ENCODE data around the gene DFFA. TPM values are rescaled to one million over a fixed set of nuclear protein-coding genes. Genes with fewer than 3 reads are reported as not detected.

Gene DFFA
- total RNA-seq, 1 experiment from 2014 or later = 45.2 TPM

GRCh38 chr1:10515301-10515975 lies 43.1 kb upstream of the DFFA start:
- Mint-ChIP-seq H3K9me3 (ENCODE audit: low read depth, unreplicated experiment) (no peaks in the 10 kb centered on the region), H3K27me3 (ENCODE audit: unreplicated experiment) (no peaks in the 10 kb centered on the region), H3K4me3 (ENCODE audit: low read depth, unreplicated experiment) (no peak overlapping the region), H3K4me1 (ENCODE audit: low read depth, unreplicated experiment) (peaks cover 23% of the 10 kb centered on the region), H3K27ac (ENCODE audit: unreplicated experiment) (no peak overlapping the region), H3K36me3 (ENCODE audit: insufficient read depth, unreplicated experiment) (peaks cover 5% of the 10 kb centered on the region)
- DNase-seq = no peak
- BruUV-seq (replicated peaks) = no TSS peak
- CTCF ChIA-PET = no interaction called here
- no peak for TF ChIP-seq CTCF (IDR thresholded peaks at IDR 0.05; ENCODE audit: unreplicated experiment)
- intact Hi-C loops (cut with micrococcal nuclease; ENCODE audit: unreplicated experiment) = loop anchor here (10.0 kb wide), 1 partner anchor 279 kb away; the partner anchor contains the start of gene CASZ1

DNA sequence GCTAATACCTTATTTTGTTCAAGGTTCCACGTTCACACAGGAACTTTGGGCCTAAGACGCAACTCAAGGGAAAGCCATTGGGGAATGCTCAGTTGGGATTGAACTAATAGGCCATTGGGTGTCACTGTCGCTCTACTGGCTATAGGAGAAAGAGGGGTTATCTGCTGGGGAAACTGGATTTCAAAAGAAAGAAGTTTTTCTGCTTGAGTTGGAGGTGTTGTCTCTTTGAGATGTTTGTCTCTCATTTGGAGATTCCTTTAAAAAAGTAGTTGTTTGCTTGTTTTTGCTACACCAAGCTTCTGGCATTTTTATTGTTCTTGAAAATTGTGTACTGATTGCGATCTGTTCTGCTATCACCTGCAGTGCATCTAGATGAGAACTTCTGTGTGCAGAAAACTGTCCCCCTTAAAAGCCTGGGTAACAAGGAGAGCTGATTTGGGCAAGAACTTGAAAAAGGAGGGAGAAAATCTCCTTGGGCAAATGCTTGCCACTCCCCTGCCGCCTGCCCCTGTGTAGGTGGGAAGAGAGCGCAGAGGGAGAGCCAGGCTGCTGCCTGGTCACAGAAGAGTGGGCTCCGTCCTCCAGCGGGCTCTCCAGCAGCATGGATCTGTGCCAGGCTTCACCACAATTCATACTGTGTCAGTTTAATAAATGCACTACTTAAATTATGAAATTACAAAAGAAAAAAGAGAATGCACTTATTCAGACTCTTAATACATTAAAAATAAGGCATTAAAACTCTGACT lies 42.3 kb upstream of the DFFA start:
- intact Hi-C loops (cut with micrococcal nuclease; ENCODE audit: unreplicated experiment) = loop anchor here (10.0 kb wide), 1 partner anchor 280 kb away; the partner anchor contains the start of gene CASZ1
- Mint-ChIP-seq H3K4me3 (ENCODE audit: low read depth, unreplicated experiment) (no peak overlapping the region), H3K4me1 (ENCODE audit: low read depth, unreplicated experiment) (peaks cover 30% of the 10 kb centered on the region), H3K36me3 (ENCODE audit: insufficient read depth, unreplicated experiment) (peaks cover 5% of the 10 kb centered on the region), H3K9me3 (ENCODE audit: low read depth, unreplicated experiment) (no peaks in the 10 kb centered on the region), H3K27me3 (ENCODE audit: unreplicated experiment) (no peaks in the 10 kb centered on the region), H3K27ac (ENCODE audit: unreplicated experiment) (no peak overlapping the region)
- DNase-seq = no peak
- BruUV-seq (replicated peaks) = no TSS peak
- no peak for TF ChIP-seq CTCF (IDR thresholded peaks at IDR 0.05; ENCODE audit: unreplicated experiment)
- CTCF ChIA-PET = no interaction called here

GRCh38 chr1:10513199-10513598 lies 40.9 kb upstream of the DFFA start:
- H3K27ac Mint-ChIP-seq (ENCODE audit: unreplicated experiment) = no peak overlapping the region
- no peak for DNase-seq
- H3K9me3 Mint-ChIP-seq (ENCODE audit: low read depth, unreplicated experiment) = no peaks in the 10 kb centered on the region
- CTCF ChIA-PET = interaction anchor here (0.7 kb wide), 3 partner anchors 15 to 356 kb away, joined by 3 read pairs; no protein-coding TSS in a partner anchor
- no TSS peak for BruUV-seq (replicated peaks)
- H3K4me1 Mint-ChIP-seq (ENCODE audit: low read depth, unreplicated experiment) = peaks cover 30% of the 10 kb centered on the region
- no peak for TF ChIP-seq CTCF (IDR thresholded peaks at IDR 0.05; ENCODE audit: unreplicated experiment)
- peaks cover 5% of the 10 kb centered on the region for H3K36me3 Mint-ChIP-seq (ENCODE audit: insufficient read depth, unreplicated experiment)
- H3K27me3 Mint-ChIP-seq (ENCODE audit: unreplicated experiment) = no peaks in the 10 kb centered on the region
- intact Hi-C loops (cut with micrococcal nuclease; ENCODE audit: unreplicated experiment) = loop anchor here (10.0 kb wide), 1 partner anchor 282 kb away; the partner anchor contains the start of gene CASZ1
- H3K4me3 Mint-ChIP-seq (ENCODE audit: low read depth, unreplicated experiment) = no peak overlapping the region

- DNase-seq = no peak
- Mint-ChIP-seq H3K9me3 (ENCODE audit: low read depth, unreplicated experiment) (no peaks in the 10 kb centered on the region), H3K4me1 (ENCODE audit: low read depth, unreplicated experiment) (peaks cover 19% of the 10 kb centered on the region), H3K4me3 (ENCODE audit: low read depth, unreplicated experiment) (no peak overlapping the region), H3K36me3 (ENCODE audit: insufficient read depth, unreplicated experiment) (peaks cover 5% of the 10 kb centered on the region), H3K27ac (ENCODE audit: unreplicated experiment) (no peak overlapping the region), H3K27me3 (ENCODE audit: unreplicated experiment) (no peaks in the 10 kb centered on the region)
- BruUV-seq (replicated peaks) = no TSS peak
- TF ChIP-seq CTCF (IDR thresholded peaks at IDR 0.05; ENCODE audit: unreplicated experiment) = no peak
- intact Hi-C loops (cut with micrococcal nuclease; ENCODE audit: unreplicated experiment) = loop anchor here (2.0 to 10.0 kb wide), 2 partner anchors 283 to 353 kb away; partner anchors contain the start of gene CASZ1
- CTCF ChIA-PET = no interaction called here
Observed at GRCh38 chr1:10511494-10511885, 39.2 kb upstream of the DFFA start.
